B cell (primary cell): ENCODE data around the gene ARL16.

ENCODE experiments used
- EZH2 ChIP-seq: IDR thresholded peaks from 2 replicates; pipeline ENCODE4 v1.6.1; 2012; ENCODE audit warnings: borderline replicate concordance, low read depth, mild to moderate bottlenecking, moderate library complexity, low read length; ENCODE audit not compliant: insufficient read depth, poor library complexity, severe bottlenecking
- TF ChIP-seq, protein P1 (sequence below): fragments of 200-600 bp; IDR thresholded peaks from one replicate; pipeline ENCODE4 v1.8.0; 2022; ENCODE audit warnings: antibody characterized with exemption, mild to moderate bottlenecking

DNA sequence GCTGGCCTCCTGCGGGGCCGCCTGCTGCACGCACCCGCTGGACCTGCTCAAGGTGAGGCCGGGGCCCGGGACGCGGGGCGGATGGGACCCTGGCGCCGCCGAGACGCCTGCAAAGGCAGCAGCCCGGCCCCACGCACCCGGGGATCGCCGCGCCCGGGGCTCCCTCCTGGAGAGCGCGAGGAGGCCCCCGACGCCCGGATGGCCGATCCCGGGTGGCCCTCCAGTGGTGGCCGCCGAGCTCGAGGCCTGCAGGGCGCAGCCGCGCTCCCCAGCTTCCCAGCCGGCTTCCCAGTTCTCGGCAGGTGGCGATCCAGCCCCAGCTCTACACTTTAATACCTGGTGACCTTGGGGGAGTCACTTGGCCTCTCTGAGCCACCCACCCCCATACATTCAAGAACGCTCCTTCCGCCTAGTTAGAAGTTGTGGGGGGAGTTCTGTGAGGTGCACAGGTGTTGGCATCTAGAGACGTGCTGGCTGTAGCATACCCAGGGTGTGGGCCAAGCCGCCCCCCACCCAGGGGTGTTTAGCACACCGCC lies 28.9 kb upstream of the ARL16 start:
- no peak for TF ChIP-seq EZH2
- TF ChIP-seq, protein P1, sequence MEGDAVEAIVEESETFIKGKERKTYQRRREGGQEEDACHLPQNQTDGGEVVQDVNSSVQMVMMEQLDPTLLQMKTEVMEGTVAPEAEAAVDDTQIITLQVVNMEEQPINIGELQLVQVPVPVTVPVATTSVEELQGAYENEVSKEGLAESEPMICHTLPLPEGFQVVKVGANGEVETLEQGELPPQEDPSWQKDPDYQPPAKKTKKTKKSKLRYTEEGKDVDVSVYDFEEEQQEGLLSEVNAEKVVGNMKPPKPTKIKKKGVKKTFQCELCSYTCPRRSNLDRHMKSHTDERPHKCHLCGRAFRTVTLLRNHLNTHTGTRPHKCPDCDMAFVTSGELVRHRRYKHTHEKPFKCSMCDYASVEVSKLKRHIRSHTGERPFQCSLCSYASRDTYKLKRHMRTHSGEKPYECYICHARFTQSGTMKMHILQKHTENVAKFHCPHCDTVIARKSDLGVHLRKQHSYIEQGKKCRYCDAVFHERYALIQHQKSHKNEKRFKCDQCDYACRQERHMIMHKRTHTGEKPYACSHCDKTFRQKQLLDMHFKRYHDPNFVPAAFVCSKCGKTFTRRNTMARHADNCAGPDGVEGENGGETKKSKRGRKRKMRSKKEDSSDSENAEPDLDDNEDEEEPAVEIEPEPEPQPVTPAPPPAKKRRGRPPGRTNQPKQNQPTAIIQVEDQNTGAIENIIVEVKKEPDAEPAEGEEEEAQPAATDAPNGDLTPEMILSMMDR: no peak
